OCI-LY7 (cell line): ENCODE results near the gene GPD1. TPM values are rescaled to one million over a fixed set of nuclear protein-coding genes. Genes with fewer than 3 reads are reported as not detected.

Experiments used
- BruUV-seq: library from RNA; stranded (reverse); fragments of 400-500 nt; replicated peaks from 2 replicates; lab custom pipeline; 2021; lab: Mats Ljungman, UMichigan
- CTCF ChIA-PET: fragments of 300-600 bp; sonication (Branson Sonifier 250); formaldehyde crosslinking; loops from one replicate; lab custom pipeline; 2022; ENCODE audit warnings: antibody characterized with exemption; ENCODE audit not compliant: unreplicated experiment; lab: Charles Lee
- POLR2A ChIA-PET: fragments of 300-600 bp; sonication (Branson Sonifier 250); formaldehyde crosslinking; loops from one replicate; lab custom pipeline; 2022; ENCODE audit warnings: antibody characterized with exemption; lab: Charles Lee
- DNase-seq: peaks from one replicate; pipeline ENCODE4 v3.0.0-alpha.2; 2015; ENCODE audit warnings: low spot score
- H2AFZ ChIP-seq: fragments of 200-600 bp; sonication (generic), shearing (Covaris generic); 2 replicates; pipeline ENCODE4 v1.6.1; 2014; ENCODE audit warnings: mild to moderate bottlenecking, antibody characterized with exemption, low read length, moderate library complexity
- H3K27ac ChIP-seq: fragments of 200-600 bp; sonication (generic); 2 replicates; pipeline ENCODE4 v1.5.1; 2014; ENCODE audit warnings: mixed run types, low read depth, mild to moderate bottlenecking, moderate library complexity, low read length, inconsistent platforms; ENCODE audit not compliant: poor library complexity, severe bottlenecking
- H3K36me3 ChIP-seq: fragments of 200-600 bp; sonication (generic); 2 replicates; pipeline ENCODE4 v1.6.1; 2014; ENCODE audit warnings: mild to moderate bottlenecking, antibody characterized with exemption, low read length, moderate library complexity, mixed read lengths; ENCODE audit not compliant: insufficient read depth
- H3K4me1 ChIP-seq: fragments of 200-600 bp; sonication (generic); 2 replicates; pipeline ENCODE4 v1.5.1; 2014; ENCODE audit warnings: mild to moderate bottlenecking, low read length; ENCODE audit not compliant: insufficient read depth, poor library complexity, severe bottlenecking
- H3K4me2 ChIP-seq: fragments of 200-600 bp; sonication (generic); 2 replicates; pipeline ENCODE4 v1.6.1; 2014; ENCODE audit warnings: mild to moderate bottlenecking, low read length
- H3K4me3 ChIP-seq: fragments of 200-600 bp; sonication (generic); 2 replicates; pipeline ENCODE4 v1.5.1; 2014; ENCODE audit warnings: mild to moderate bottlenecking, low read depth, low read length; ENCODE audit not compliant: poor library complexity, severe bottlenecking
- H3K79me2 ChIP-seq: fragments of 200-600 bp; sonication (generic); 2 replicates; pipeline ENCODE4 v1.6.1; 2016; ENCODE audit warnings: low read depth, mild to moderate bottlenecking, low read length, moderate library complexity, mixed read lengths; ENCODE audit not compliant: insufficient read depth
- H3K9me2 ChIP-seq: fragments of 200-600 bp; sonication (generic); 2 replicates; pipeline ENCODE4 v1.6.1; 2016; ENCODE audit warnings: mild to moderate bottlenecking, low read length, mixed read lengths; ENCODE audit not compliant: insufficient read depth
- H3K9me3 ChIP-seq: fragments of 200-600 bp; sonication (generic); 2 replicates; pipeline ENCODE4 v1.6.1; 2014; ENCODE audit warnings: mild to moderate bottlenecking, mixed run types, low read length, mixed read lengths
- H4K20me1 ChIP-seq: fragments of 200-600 bp; sonication (generic); 2 replicates; pipeline ENCODE4 v1.6.1; 2014; ENCODE audit warnings: mild to moderate bottlenecking, antibody characterized with exemption, low read length, moderate library complexity, mixed read lengths; ENCODE audit not compliant: insufficient read depth
- EZH2phosphoT487 ChIP-seq: fragments of 200-600 bp; sonication (generic); IDR thresholded peaks from 2 replicates; pipeline ENCODE4 v1.6.1; 2018; ENCODE audit warnings: low read depth, borderline replicate concordance, mild to moderate bottlenecking, mixed run types, antibody characterized with exemption, low read length, moderate library complexity, mixed read lengths
- intact Hi-C: fragments of 100-400 bp; cut with micrococcal nuclease; formaldehyde crosslinking; loops from one replicate; pipeline ENCODE4 v1.10.0; 2022; ENCODE audit not compliant: unreplicated experiment
- total RNA-seq, 2 experiments: library from RNA; depleted of rRNA in 1 of 2; stranded (reverse); fragments of >200 nt in 1 of 2; shearing (Covaris generic) in 1 of 2; gene quantifications; 2 replicates each; pipeline ENCODE4 v1.2.3, GENCODE V29; 2014 to 2022
- TF ChIP-seq, protein P1 (sequence below): fragments of 200-600 bp; sonication (generic); conservative IDR thresholded peaks from 2 replicates; pipeline ENCODE4 v1.5.1; 2014; ENCODE audit warnings: mild to moderate bottlenecking, antibody characterized with exemption, low read length, moderate library complexity, mixed read lengths

Gene GPD1
- total RNA-seq, 2 experiments from 2014 or later, result 0.47 to 1.2 TPM

DNA sequence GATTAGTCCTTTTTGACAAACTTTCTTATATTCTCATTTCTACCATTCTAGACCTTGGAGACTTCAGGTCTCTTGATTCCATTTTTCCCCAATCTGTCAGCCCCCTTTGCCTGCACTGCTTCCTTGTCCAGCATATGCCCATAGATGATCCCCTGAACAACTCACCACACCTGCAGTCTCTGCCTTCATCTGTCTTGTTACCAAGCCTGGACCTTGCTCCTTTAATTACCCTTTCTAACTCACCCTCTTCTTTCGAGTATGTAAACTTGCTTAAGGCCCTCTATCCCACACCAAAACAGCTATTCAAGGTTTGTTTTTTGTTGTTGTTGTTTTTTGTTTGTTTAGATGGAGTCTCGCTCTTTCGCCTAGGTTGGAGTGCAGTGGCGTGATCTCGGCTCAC lies 17.8 kb downstream of the GPD1 start:
- no peaks in the 10 kb centered on the region for H3K9me3 ChIP-seq
- 0 out of 2 replicates have a peak, but pooled peaks cover 4% of the 10 kb centered on the region for H4K20me1 ChIP-seq
- DNase-seq, result no peak
- H3K79me2 ChIP-seq, result peaks cover 17% of the 10 kb centered on the region; the same call in 1 of the 2 replicates
- ChIA-PET POLR2A (interaction anchor here (1.2 kb wide), 1 partner anchor 11 kb away, joined by 4 read pairs; no protein-coding TSS in a partner anchor), CTCF (interaction anchor here (1.0 kb wide), 2 partner anchors 8 to 12 kb away, joined by 4 read pairs; no protein-coding TSS in a partner anchor)
- H2AFZ ChIP-seq, result no peak overlapping the region
- no peaks in the 10 kb centered on the region for H3K9me2 ChIP-seq
- intact Hi-C loops, result no loop called here
- H3K27ac ChIP-seq, result no peak overlapping the region
- TF ChIP-seq, protein P1, sequence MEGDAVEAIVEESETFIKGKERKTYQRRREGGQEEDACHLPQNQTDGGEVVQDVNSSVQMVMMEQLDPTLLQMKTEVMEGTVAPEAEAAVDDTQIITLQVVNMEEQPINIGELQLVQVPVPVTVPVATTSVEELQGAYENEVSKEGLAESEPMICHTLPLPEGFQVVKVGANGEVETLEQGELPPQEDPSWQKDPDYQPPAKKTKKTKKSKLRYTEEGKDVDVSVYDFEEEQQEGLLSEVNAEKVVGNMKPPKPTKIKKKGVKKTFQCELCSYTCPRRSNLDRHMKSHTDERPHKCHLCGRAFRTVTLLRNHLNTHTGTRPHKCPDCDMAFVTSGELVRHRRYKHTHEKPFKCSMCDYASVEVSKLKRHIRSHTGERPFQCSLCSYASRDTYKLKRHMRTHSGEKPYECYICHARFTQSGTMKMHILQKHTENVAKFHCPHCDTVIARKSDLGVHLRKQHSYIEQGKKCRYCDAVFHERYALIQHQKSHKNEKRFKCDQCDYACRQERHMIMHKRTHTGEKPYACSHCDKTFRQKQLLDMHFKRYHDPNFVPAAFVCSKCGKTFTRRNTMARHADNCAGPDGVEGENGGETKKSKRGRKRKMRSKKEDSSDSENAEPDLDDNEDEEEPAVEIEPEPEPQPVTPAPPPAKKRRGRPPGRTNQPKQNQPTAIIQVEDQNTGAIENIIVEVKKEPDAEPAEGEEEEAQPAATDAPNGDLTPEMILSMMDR, result no peak
- no peak for TF ChIP-seq EZH2phosphoT487
- H3K4me1 ChIP-seq, result peaks cover 6% of the 10 kb centered on the region
- no TSS peak for BruUV-seq
- no peak overlapping the region for H3K4me3 ChIP-seq
- H3K36me3 ChIP-seq, result peaks cover 85% of the 10 kb centered on the region
- H3K4me2 ChIP-seq, result no peak overlapping the region

- no peak overlapping the region for H3K4me2 ChIP-seq
- no peak overlapping the region for H3K27ac ChIP-seq
- intact Hi-C loops, result no loop called here
- no peak overlapping the region for H3K4me3 ChIP-seq
- no peaks in the 10 kb centered on the region for H3K9me3 ChIP-seq
- H2AFZ ChIP-seq, result no peak overlapping the region
- POLR2A ChIA-PET, result interaction anchor here (0.5 to 2.4 kb wide), 2 partner anchors 11 to 752 kb away, joined by 4 to 11 read pairs; partner anchors contain the start of gene COX14
- H3K36me3 ChIP-seq, result peaks cover 90% of the 10 kb centered on the region
- no TSS peak for BruUV-seq
- peaks cover 8% of the 10 kb centered on the region; the same call in 1 of the 2 replicates for H3K79me2 ChIP-seq
- CTCF ChIA-PET, result interaction anchor here (0.6 kb wide), 1 partner anchor 199 kb away, joined by 3 read pairs; no protein-coding TSS in a partner anchor
- TF ChIP-seq, protein P1, result no peak
- no peak for TF ChIP-seq EZH2phosphoT487
- no peak for DNase-seq
- H3K9me2 ChIP-seq, result no peaks in the 10 kb centered on the region
- H4K20me1 ChIP-seq, result 0 out of 2 replicates have a peak, but pooled peaks cover 4% of the 10 kb centered on the region
- H3K4me1 ChIP-seq, result peaks cover 6% of the 10 kb centered on the region
Measured at GRCh38 chr12:50123203-50123602, 19.4 kb downstream of the GPD1 start.

GRCh38 chr12:50127546-50127945 lies 23.7 kb downstream of the GPD1 start:
- Histone ChIP-seq H2AFZ (no peak overlapping the region), H3K36me3 (peaks cover 82% of the 10 kb centered on the region), H3K27ac (no peak overlapping the region), H3K9me2 (no peaks in the 10 kb centered on the region), H4K20me1 (0 out of 2 replicates have a peak, but pooled peaks cover 4% of the 10 kb centered on the region), H3K4me2 (no peak overlapping the region), H3K4me1 (peaks cover 6% of the 10 kb centered on the region), H3K4me3 (no peak overlapping the region), H3K9me3 (no peaks in the 10 kb centered on the region), H3K79me2 (no peaks in the 10 kb centered on the region)
- CTCF ChIA-PET, result interaction anchor here (1.3 kb wide), 1 partner anchor 17 kb away, joined by 5 read pairs; no protein-coding TSS in a partner anchor
- DNase-seq, result no peak
- intact Hi-C loops, result no loop called here
- POLR2A ChIA-PET, result interaction anchor here (0.6 to 2.6 kb wide), 7 partner anchors 11 to 518 kb away, joined by 3 to 17 read pairs (median 3); partner anchors contain the start of genes COX14 and SMARCD1
- TF ChIP-seq EZH2phosphoT487, result no peak
- TF ChIP-seq, protein P1, result no peak
- BruUV-seq, result no TSS peak
